GM18870 (cell line): Measurements from ENCODE around the gene SERHL2.
A peak's percentile ranks its signal among the peaks of the same experiment; 100 is the strongest.
"Not testable (repeated sequence)": the region's sequence is repeated elsewhere in the genome, so short reads cannot be mapped to it uniquely, and the experiment has no call there.

Experiments
- ATAC-seq: cut with Tn5 transposase; IDR thresholded peaks from one replicate; pipeline ENCODE4 v1.9.1; 2021; ENCODE audit warnings: moderate library complexity; ENCODE audit not compliant: unreplicated experiment

Gene SERHL2

GRCh38 chr22:42603427-42603826 is 49.7 kb downstream of the SERHL2 start:
- no peak for ATAC-seq

- no peak for ATAC-seq
Measured at GRCh38 chr22:42604403-42604802, 50.6 kb downstream of the SERHL2 start.

- ATAC-seq = not testable (repeated sequence)
Measured at GRCh38 chr22:42607641-42608040, 53.9 kb downstream of the SERHL2 start.

- ATAC-seq = no peak
Measured at GRCh38 chr22:42608136-42608822, 54.5 kb downstream of the SERHL2 start.

- no peak for ATAC-seq
Measured at GRCh38 chr22:42608823-42609361, 55.1 kb downstream of the SERHL2 start.

- ATAC-seq = no peak
Measured at GRCh38 chr22:42610186-42610585, 56.4 kb downstream of the SERHL2 start.

GRCh38 chr22:42611051-42611450 is 57.3 kb downstream of the SERHL2 start:
- ATAC-seq = no peak

GRCh38 chr22:42612336-42612735 is 58.6 kb downstream of the SERHL2 start:
- ATAC-seq = no peak

- ATAC-seq = no peak
Measured at GRCh38 chr22:42613872-42614301, 60.1 kb downstream of the SERHL2 start.

GRCh38 chr22:42614312-42615091 is 60.7 kb downstream of the SERHL2 start, which contains the start of gene POLDIP3:
POLDIP3 (minus strand) TSS chr22:42614883; CDS start chr22:42614857, 26 bp downstream.
- ATAC-seq = peak; percentile 64

GRCh38 chr22:42615092-42615859 is 61.5 kb downstream of the SERHL2 start:
- peak; percentile 57 for ATAC-seq

- not testable (repeated sequence) for ATAC-seq
Measured at GRCh38 chr22:42615860-42616175, 62.1 kb downstream of the SERHL2 start.

- ATAC-seq = no peak
Measured at GRCh38 chr22:42617155-42617983, 63.6 kb downstream of the SERHL2 start.

- ATAC-seq = no peak
Measured at GRCh38 chr22:42619261-42620063, 65.7 kb downstream of the SERHL2 start.

GRCh38 chr22:42620084-42620483 is 66.3 kb downstream of the SERHL2 start:
- ATAC-seq = no peak

GRCh38 chr22:42621505-42622002 is 67.8 kb downstream of the SERHL2 start:
- no peak for ATAC-seq

- no peak for ATAC-seq
Measured at GRCh38 chr22:42622061-42622710, 68.4 kb downstream of the SERHL2 start.

- no peak for ATAC-seq
Measured at GRCh38 chr22:42623301-42623751, 69.6 kb downstream of the SERHL2 start.
